GM12873 (cell line): ENCODE measurements around the gene ZFP37.

Source experiments
- TF ChIP-seq, protein P1 (sequence below): IDR thresholded peaks from 2 replicates; pipeline ENCODE4 v1.5.1; 2012; ENCODE audit warnings: low read depth, mild to moderate bottlenecking, moderate library complexity, low read length, control low read depth; ENCODE audit not compliant: insufficient read depth; ENCODE audit errors: missing control alignments

ZFP37 gene

DNA sequence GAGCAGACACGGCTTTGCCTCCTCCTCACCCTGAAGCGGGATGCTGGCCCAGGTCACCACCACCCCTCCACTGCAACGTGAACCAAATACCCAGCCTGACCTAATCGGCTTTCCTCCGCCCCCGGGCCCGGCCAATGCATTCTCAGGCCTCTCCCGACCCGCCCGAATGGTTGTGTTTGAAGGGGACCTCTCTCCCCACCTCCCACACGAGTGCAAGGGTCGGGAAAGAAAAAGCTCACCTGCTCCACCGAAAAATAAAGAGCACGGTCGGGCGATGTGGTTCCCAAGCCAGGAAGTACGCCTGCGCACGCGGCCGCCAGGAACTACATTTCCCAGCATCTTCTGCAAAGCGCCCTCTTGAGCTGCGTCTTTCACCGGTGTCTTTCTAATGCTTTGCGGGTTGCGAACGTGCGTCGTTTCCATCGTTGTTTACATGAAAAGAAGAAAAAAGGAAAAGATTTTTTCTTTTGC lies 44.6 kb downstream of the ZFP37 start, which contains the start of gene ZNF883:
TSS of gene ZNF883 (minus strand) at position 282 of the 471 bp plus-strand sequence.
- TF ChIP-seq, protein P1, sequence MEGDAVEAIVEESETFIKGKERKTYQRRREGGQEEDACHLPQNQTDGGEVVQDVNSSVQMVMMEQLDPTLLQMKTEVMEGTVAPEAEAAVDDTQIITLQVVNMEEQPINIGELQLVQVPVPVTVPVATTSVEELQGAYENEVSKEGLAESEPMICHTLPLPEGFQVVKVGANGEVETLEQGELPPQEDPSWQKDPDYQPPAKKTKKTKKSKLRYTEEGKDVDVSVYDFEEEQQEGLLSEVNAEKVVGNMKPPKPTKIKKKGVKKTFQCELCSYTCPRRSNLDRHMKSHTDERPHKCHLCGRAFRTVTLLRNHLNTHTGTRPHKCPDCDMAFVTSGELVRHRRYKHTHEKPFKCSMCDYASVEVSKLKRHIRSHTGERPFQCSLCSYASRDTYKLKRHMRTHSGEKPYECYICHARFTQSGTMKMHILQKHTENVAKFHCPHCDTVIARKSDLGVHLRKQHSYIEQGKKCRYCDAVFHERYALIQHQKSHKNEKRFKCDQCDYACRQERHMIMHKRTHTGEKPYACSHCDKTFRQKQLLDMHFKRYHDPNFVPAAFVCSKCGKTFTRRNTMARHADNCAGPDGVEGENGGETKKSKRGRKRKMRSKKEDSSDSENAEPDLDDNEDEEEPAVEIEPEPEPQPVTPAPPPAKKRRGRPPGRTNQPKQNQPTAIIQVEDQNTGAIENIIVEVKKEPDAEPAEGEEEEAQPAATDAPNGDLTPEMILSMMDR, result no peak

DNA sequence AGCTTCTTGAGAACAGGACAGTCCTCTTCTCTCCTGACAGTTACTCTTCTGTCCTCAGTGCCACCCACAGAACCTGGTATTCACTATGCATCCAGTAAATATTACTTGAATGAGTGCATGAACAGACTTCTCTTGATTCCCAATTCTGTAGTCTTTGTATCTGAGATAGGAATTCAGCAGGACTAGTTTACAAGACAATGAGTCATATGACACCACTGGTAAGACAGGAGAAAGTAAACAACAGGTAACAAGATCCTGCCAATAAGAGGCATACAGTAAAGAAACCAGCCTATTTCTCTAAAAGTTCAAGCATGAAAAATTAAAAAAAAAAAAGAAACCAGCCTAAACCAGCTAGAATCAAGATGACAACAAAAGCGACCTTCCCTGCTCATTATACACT lies 50.7 kb downstream of the ZFP37 start:
- TF ChIP-seq, protein P1, result no peak

DNA sequence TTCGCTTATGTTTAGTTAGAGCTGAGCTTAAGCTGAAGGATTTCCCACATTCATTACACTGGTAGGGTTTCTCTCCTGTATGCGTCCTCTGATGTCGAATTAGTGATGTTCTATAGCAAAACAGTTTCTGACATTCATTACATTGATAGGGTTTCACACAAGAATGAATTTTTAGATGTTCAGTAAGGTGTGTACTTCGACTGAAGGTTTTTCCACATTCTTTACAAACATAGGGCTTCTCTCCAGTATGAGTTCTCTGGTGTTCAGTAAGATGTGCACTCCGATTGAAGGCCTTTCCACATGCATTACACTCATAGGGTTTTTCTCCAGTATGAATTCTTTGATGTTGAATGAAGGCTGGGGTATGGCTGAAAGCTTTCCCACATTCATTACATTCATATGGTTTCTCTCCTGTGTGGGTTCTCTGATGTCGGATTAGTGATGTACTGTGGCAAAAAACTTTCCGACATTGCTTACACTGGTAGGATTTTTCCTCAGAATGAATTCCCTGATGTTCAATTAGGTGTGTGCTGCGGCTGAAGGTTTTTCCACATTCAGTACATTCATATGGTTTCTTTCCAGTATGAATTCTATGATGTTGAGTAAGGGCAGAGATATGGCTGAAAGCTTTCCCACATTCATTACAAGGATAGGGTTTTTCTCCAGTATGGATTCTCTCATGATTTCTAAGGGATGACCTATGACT lies 59.1 kb downstream of the ZFP37 start:
- TF ChIP-seq, protein P1, result no peak
